Mesendoderm (in vitro differentiated cells): ENCODE results near the gene MR1.
"Not testable (repeated sequence)": the region's sequence is repeated elsewhere in the genome, so short reads cannot be mapped to it uniquely, and the experiment has no call there.

Source experiments
- DNase-seq: peaks from one replicate; pipeline ENCODE4 v3.0.0; 2013
- H2AK5ac ChIP-seq: 2 replicates; pipeline ENCODE4 v1.6.1; 2013; ENCODE audit warnings: low read length, inconsistent platforms
- H2BK120ac ChIP-seq: 2 replicates; pipeline ENCODE4 v1.6.1; 2013; ENCODE audit warnings: low read depth, mild to moderate bottlenecking, low read length, moderate library complexity, mixed read lengths
- H2BK15ac ChIP-seq: replicated peaks from 2 replicates; pipeline ENCODE4 v1.6.1; 2013; ENCODE audit warnings: low read depth, mild to moderate bottlenecking, moderate library complexity
- H2BK5ac ChIP-seq: 2 replicates; pipeline ENCODE4 v1.6.1; 2013; ENCODE audit warnings: low read length, inconsistent platforms
- H3K18ac ChIP-seq: 2 replicates; pipeline ENCODE4 v1.6.1; 2013; ENCODE audit warnings: mild to moderate bottlenecking, low read length, mixed read lengths
- H3K23ac ChIP-seq: one replicate; pipeline ENCODE4 v1.6.1; 2013; ENCODE audit warnings: low read length
- H3K27ac ChIP-seq: 2 replicates; pipeline ENCODE4 v1.5.1; 2013; ENCODE audit warnings: low read depth, mild to moderate bottlenecking, inconsistent platforms, low read length, moderate library complexity
- H3K27me3 ChIP-seq: 2 replicates; pipeline ENCODE4 v1.6.1; 2013; ENCODE audit warnings: low read length, control low read depth, mild to moderate bottlenecking, inconsistent platforms; ENCODE audit not compliant: insufficient read depth, poor library complexity
- H3K36me3 ChIP-seq: 2 replicates; pipeline ENCODE4 v1.6.1; 2013; ENCODE audit warnings: low read length, inconsistent platforms; ENCODE audit not compliant: control insufficient read depth, insufficient read depth
- H3K4ac ChIP-seq: one replicate; pipeline ENCODE4 v1.6.1; 2013; ENCODE audit warnings: low read depth, mild to moderate bottlenecking, low read length, moderate library complexity
- H3K4me1 ChIP-seq: 2 replicates; pipeline ENCODE4 v1.6.1; 2013; ENCODE audit warnings: low read depth, low read length, inconsistent platforms; ENCODE audit not compliant: control insufficient read depth
- H3K4me2 ChIP-seq: 2 replicates; pipeline ENCODE4 v1.6.1; 2013; ENCODE audit warnings: low read length
- H3K4me3 ChIP-seq: 2 replicates; pipeline ENCODE4 v1.5.1; 2013; ENCODE audit warnings: mild to moderate bottlenecking, low read length
- H3K56ac ChIP-seq: one replicate; pipeline ENCODE4 v1.6.1; 2013; ENCODE audit warnings: low read length
- H3K79me1 ChIP-seq: 2 replicates; pipeline ENCODE4 v1.6.1; 2013; ENCODE audit warnings: low read length, inconsistent platforms
- H3K79me2 ChIP-seq: 2 replicates; pipeline ENCODE4 v1.6.1; 2013; ENCODE audit warnings: mild to moderate bottlenecking, low read length; ENCODE audit not compliant: control insufficient read depth, insufficient read depth
- H3K9ac ChIP-seq: 2 replicates; pipeline ENCODE4 v1.6.1; 2013; ENCODE audit warnings: low read length, inconsistent platforms
- H4K5ac ChIP-seq: one replicate; pipeline ENCODE4 v1.6.1; 2013; ENCODE audit warnings: low read length
- H4K8ac ChIP-seq: one replicate; pipeline ENCODE4 v1.6.1; 2013; ENCODE audit warnings: low read depth, mild to moderate bottlenecking, control low read depth, low read length, moderate library complexity
- WGBS: extraction: QIAGEN DNeasy Blood & Tissue Kit; methylation state at CpG from one replicate; pipeline ENCODE4 v1.1.7; 2013; ENCODE audit warnings: low lambda C conversion rate, missing lambda C conversion rate; ENCODE audit not compliant: insufficient coverage; ENCODE audit errors: extremely low coverage; 5-methylcytosine and 5-hydroxymethylcytosine counted together

MR1 gene

DNA sequence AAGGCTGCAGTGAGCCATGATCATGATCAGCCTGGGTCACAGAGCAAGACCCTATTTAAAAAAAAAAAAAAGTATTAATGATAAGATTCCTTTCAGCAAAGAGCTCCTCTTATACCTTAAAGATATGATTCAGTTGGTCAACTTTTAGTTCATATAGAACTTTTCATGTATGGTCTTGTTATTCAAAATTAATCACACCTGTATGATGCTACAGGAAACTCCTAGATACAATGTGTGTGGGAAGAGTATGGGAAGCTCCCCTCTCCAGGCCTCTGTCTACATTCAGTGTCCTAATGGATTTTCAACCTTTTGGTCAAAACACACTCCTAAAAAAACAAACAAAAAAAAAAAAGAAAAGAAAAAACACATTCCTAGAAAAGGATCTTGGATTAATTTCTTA, 17.1 kb downstream of the MR1 start:
- no peak overlapping the region for H4K8ac ChIP-seq
- H3K36me3 ChIP-seq = no peaks in the 10 kb centered on the region
- no peak overlapping the region for H3K4me3 ChIP-seq
- H3K79me1 ChIP-seq = no peaks in the 10 kb centered on the region
- no peak for DNase-seq
- no peaks in the 10 kb centered on the region for H3K27me3 ChIP-seq
- H3K9ac ChIP-seq = no peak overlapping the region
- H3K56ac ChIP-seq = no peak overlapping the region
- H3K79me2 ChIP-seq = no peaks in the 10 kb centered on the region
- no peak overlapping the region for H2BK5ac ChIP-seq
- H3K4me2 ChIP-seq = no peak overlapping the region
- no peak overlapping the region for H3K27ac ChIP-seq
- no peak overlapping the region for H2BK15ac ChIP-seq
- no peak overlapping the region for H4K5ac ChIP-seq
- H3K18ac ChIP-seq = no peak overlapping the region
- no peaks in the 10 kb centered on the region for H3K4me1 ChIP-seq
- H3K23ac ChIP-seq = no peak overlapping the region
- H2AK5ac ChIP-seq = no peak overlapping the region
- H2BK120ac ChIP-seq = no peak overlapping the region
- H3K4ac ChIP-seq = no peak overlapping the region

DNA sequence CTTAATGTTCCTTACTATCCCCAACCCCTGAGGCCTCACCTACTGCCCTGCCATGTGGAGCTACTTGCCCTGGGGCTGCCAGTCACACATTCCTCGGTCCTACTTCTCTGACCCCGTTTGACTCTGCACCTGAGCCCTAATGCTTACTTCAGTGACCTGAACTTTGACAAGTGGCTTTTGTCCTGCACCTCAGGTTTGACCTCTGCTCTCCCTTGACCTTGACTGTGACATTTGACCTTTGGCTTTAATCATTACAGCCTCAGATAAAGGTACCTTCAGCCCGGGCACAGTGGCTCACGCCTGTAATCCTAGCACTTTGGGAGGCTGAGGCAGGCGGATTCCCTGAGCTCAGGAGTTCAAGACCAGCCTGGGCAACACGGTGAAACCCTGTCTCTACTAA, 22.8 kb downstream of the MR1 start:
- Histone ChIP-seq H3K4ac (no peak overlapping the region), H3K79me2 (no peaks in the 10 kb centered on the region), H4K5ac (no peak overlapping the region), H3K18ac (no peak overlapping the region), H3K56ac (no peak overlapping the region), H2BK15ac (no peak overlapping the region), H3K9ac (no peak overlapping the region), H3K27ac (no peak overlapping the region), H3K79me1 (no peaks in the 10 kb centered on the region), H3K27me3 (no peaks in the 10 kb centered on the region), H2AK5ac (no peak overlapping the region), H3K36me3 (no peaks in the 10 kb centered on the region), H4K8ac (no peak overlapping the region), H3K4me2 (no peak overlapping the region), H3K23ac (no peak overlapping the region), H3K4me3 (no peak overlapping the region), H3K4me1 (no peaks in the 10 kb centered on the region), H2BK5ac (no peak overlapping the region), H2BK120ac (no peak overlapping the region)
- no CpG with 5 or more reads among the region's 6 CpGs for WGBS
- DNase-seq = no peak

DNA sequence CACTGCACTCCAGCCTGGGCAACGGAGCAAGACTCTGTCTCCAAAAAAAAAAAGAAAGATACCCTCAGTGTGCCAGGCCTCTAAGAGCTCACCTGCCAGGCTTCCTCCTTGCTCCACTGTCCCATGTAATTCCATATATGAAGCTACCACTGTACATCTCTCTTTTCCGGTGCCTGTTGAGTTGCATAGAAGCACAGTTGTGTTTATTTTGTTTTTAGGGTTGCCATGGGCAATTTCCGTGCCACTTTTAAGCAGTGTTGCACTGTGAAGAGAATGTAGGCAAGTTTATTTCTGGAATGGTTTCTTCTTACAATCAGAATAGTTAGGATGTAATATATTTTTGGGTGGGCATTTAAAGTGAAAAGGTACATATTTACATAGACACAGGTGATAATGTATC, 23.3 kb downstream of the MR1 start:
- Histone ChIP-seq H3K79me2 (no peaks in the 10 kb centered on the region), H2BK120ac (no peak overlapping the region), H4K8ac (no peak overlapping the region), H3K23ac (no peak overlapping the region), H2BK15ac (no peak overlapping the region), H3K18ac (no peak overlapping the region), H3K27ac (no peak overlapping the region), H2AK5ac (no peak overlapping the region), H3K4ac (no peak overlapping the region), H3K4me3 (no peak overlapping the region), H3K36me3 (no peaks in the 10 kb centered on the region), H3K4me1 (no peaks in the 10 kb centered on the region), H3K79me1 (no peaks in the 10 kb centered on the region), H3K9ac (no peak overlapping the region), H3K56ac (no peak overlapping the region), H3K27me3 (no peaks in the 10 kb centered on the region), H3K4me2 (no peak overlapping the region), H4K5ac (no peak overlapping the region), H2BK5ac (no peak overlapping the region)
- no peak for DNase-seq
- no CpG with 5 or more reads among the region's 3 CpGs for WGBS

DNA sequence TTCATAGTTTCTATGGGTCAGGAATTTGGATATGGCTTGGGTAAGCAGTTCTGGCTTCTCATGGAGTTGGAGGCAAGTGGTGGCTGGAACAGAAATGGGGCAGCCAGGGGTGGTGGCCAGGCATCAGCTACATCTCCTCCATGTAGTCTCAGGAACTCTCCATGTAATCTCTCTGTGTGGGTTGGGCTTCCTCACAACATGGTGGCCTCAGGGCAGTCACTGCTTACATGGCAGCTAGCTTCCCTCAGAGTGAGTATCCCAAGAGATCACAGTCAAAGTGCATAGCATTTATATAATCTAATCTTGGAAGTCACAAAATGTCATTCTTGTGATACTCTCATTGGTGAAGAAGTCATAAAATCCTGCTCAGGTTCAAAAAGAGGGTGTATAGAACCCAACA, 25.7 kb downstream of the MR1 start:
- Histone ChIP-seq H3K18ac (no peak overlapping the region), H4K8ac (no peak overlapping the region), H4K5ac (no peak overlapping the region), H2AK5ac (no peak overlapping the region), H3K56ac (no peak overlapping the region), H2BK15ac (no peak overlapping the region), H3K4ac (no peak overlapping the region), H3K79me2 (no peaks in the 10 kb centered on the region), H3K4me1 (no peaks in the 10 kb centered on the region), H3K23ac (no peak overlapping the region), H3K4me3 (no peak overlapping the region), H3K27ac (no peak overlapping the region), H3K27me3 (no peaks in the 10 kb centered on the region), H2BK5ac (no peak overlapping the region), H3K79me1 (no peaks in the 10 kb centered on the region), H2BK120ac (no peak overlapping the region), H3K9ac (no peak overlapping the region), H3K4me2 (no peak overlapping the region), H3K36me3 (no peaks in the 10 kb centered on the region)
- DNase-seq = no peak

DNA sequence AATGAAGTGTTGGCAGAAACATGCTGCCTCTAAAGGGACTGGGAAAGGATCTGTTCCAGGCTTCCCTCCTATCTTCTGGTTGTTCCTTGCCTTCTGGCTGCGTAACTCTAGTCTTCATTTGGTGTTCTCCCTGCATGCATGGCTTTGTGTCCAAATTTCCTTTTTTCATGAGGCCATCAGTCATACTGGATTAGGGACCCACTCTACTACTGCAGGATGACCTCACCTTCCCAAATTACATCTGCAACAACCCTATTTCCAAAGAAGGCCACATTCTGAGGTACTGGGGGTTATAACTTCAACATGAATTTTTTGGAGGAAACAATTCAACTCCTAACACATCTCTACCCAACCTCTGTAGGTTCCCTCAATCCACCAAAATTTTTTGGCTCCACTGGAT, 26.3 kb downstream of the MR1 start:
- DNase-seq = no peak
- Histone ChIP-seq H3K79me2 (no peaks in the 10 kb centered on the region), H2BK120ac (no peak overlapping the region), H3K27me3 (no peaks in the 10 kb centered on the region), H2BK15ac (no peak overlapping the region), H4K5ac (no peak overlapping the region), H3K4me2 (no peak overlapping the region), H3K27ac (no peak overlapping the region), H3K4me1 (no peaks in the 10 kb centered on the region), H2AK5ac (no peak overlapping the region), H3K18ac (no peak overlapping the region), H4K8ac (no peak overlapping the region), H3K79me1 (no peaks in the 10 kb centered on the region), H3K9ac (no peak overlapping the region), H2BK5ac (no peak overlapping the region), H3K4me3 (no peak overlapping the region), H3K23ac (no peak overlapping the region), H3K36me3 (no peaks in the 10 kb centered on the region), H3K56ac (no peak overlapping the region), H3K4ac (no peak overlapping the region)
- no CpG with 5 or more reads among the region's 1 CpG for WGBS

DNA sequence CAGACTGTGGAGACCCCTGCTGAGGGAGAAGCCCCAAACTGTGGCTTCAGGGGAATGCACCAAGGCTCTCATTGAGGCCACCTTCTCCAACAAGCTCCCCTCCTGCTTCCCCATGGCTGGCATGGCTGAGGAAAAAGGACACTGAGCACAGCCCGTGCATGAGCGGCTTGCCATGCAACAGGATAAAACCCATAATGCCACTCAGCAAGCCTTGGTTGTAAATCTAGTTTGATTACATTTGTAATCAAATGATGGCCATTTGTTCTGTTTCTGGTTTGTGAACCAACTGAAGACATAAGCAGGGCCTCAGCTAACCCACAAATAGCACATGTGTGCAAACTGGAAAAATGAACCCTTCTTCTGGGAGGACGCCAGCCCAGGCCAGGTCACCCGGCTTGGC, 27.2 kb downstream of the MR1 start:
- H2BK15ac ChIP-seq, H2BK5ac ChIP-seq, H3K56ac ChIP-seq, H3K79me1 ChIP-seq, H3K4me3 ChIP-seq, H3K79me2 ChIP-seq, H3K27ac ChIP-seq, H3K18ac ChIP-seq, H4K5ac ChIP-seq, H4K8ac ChIP-seq, H3K27me3 ChIP-seq, DNase-seq, H3K4me1 ChIP-seq, H3K9ac ChIP-seq, H2AK5ac ChIP-seq, H3K4ac ChIP-seq, H2BK120ac ChIP-seq, H3K36me3 ChIP-seq, H3K23ac ChIP-seq, H3K4me2 ChIP-seq: not testable (repeated sequence)
- WGBS = no CpG with 5 or more reads among the region's 4 CpGs
